GM12873 (cell line): ENCODE measurements around the gene ZC3H10.

Experiments used
- TF ChIP-seq, protein P1 (sequence below): IDR thresholded peaks from 2 replicates; pipeline ENCODE4 v1.5.1; 2012; ENCODE audit warnings: low read depth, mild to moderate bottlenecking, moderate library complexity, low read length, control low read depth; ENCODE audit not compliant: insufficient read depth; ENCODE audit errors: missing control alignments

ZC3H10 gene

GRCh38 chr12:56130876-56131275 is 12.8 kb downstream of the ZC3H10 start:
- TF ChIP-seq, protein P1, sequence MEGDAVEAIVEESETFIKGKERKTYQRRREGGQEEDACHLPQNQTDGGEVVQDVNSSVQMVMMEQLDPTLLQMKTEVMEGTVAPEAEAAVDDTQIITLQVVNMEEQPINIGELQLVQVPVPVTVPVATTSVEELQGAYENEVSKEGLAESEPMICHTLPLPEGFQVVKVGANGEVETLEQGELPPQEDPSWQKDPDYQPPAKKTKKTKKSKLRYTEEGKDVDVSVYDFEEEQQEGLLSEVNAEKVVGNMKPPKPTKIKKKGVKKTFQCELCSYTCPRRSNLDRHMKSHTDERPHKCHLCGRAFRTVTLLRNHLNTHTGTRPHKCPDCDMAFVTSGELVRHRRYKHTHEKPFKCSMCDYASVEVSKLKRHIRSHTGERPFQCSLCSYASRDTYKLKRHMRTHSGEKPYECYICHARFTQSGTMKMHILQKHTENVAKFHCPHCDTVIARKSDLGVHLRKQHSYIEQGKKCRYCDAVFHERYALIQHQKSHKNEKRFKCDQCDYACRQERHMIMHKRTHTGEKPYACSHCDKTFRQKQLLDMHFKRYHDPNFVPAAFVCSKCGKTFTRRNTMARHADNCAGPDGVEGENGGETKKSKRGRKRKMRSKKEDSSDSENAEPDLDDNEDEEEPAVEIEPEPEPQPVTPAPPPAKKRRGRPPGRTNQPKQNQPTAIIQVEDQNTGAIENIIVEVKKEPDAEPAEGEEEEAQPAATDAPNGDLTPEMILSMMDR = no peak

GRCh38 chr12:56134897-56135296 is 16.8 kb downstream of the ZC3H10 start:
- TF ChIP-seq, protein P1 = no peak

DNA sequence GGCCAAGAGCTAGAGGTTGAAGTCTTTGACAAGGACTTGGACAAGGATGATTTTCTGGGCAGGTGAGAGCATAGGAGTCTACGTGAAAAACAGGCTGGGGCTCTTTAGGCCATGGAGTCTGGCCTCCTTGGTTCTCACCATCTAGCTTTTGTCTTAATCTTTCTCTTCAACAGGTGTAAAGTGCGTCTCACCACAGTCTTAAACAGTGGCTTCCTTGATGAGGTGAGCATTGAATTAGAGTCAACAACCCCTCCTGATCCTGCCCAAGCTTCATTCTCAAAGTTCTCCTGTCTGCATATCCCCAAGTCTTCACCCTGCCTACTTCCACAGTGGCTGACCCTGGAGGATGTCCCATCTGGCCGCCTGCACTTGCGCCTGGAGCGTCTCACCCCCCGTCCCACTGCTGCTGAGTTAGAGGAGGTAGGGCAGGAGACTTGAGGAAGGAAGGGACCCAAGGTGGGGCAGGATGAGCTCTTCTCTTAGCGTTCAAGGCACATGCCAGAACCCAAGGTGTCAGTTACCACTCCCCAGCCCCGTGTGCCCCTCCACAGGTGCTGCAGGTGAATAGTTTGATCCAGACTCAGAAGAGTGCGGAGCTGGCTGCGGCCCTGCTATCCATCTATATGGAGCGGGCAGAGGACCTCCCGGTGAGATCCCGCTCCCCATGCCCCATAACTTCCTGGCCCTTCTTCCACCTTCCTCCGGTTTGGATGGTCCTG is 19.9 kb downstream of the ZC3H10 start:
- TF ChIP-seq, protein P1 = no peak

GRCh38 chr12:56141946-56142784 is 24.1 kb downstream of the ZC3H10 start:
- TF ChIP-seq, protein P1 = no peak

DNA sequence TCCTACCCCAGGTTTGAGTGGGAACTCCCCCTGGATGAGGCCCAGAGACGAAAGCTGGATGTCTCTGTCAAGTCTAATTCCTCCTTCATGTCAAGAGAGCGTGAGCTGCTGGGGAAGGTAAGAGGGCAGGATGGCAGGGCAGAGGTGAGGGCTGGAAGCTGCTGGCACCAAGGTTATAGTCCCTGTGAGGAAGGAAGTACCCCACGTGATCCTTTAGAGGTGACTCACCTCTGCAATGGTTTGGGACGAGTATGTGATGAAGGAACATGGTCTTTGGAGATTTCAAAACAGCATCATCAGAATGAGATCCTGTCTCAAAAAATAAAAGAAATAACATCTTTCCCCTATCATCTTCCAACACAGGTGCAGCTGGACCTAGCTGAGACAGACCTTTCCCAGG is 25.2 kb downstream of the ZC3H10 start:
- TF ChIP-seq, protein P1 = no peak

DNA sequence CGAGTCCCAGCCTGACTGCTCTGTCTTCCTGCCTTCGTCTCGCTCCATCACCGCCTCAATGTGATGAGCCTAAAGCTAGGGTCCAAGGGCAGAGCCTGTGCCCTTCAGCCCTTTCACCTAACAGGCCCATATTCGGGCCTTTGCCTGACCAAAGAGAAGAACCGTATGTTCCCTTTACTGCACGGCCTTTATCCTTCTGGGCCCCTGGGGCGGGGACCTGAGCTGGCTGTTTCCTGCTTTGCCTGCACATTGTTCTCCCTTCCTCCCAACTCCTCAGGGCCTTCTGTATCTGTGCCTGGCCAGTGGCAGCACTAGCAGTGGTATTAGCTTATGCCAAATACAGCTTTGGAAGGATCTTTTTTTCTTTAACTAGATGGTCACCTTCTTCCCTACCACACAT is 25.8 kb downstream of the ZC3H10 start:
- TF ChIP-seq, protein P1 = no peak

GRCh38 chr12:56145217-56145616 is 27.2 kb downstream of the ZC3H10 start:
- TF ChIP-seq, protein P1 = no peak
